ENCODE measurements around the gene PPP1R3F.
"Not testable (repeated sequence)": the region's sequence is repeated elsewhere in the genome, so short reads cannot be mapped to it uniquely, and the experiment has no call there.

Gene PPP1R3F

GRCh38 chrX:49323735-49324134, 54.1 kb downstream of the PPP1R3F start:
- DNase-seq, result not testable (repeated sequence)

GRCh38 chrX:49330421-49330820, 60.8 kb downstream of the PPP1R3F start:
- DNase-seq, result not testable (repeated sequence)

GRCh38 chrX:49331282-49331681, 61.7 kb downstream of the PPP1R3F start, which contains the start of gene GAGE13:
Gene GAGE13, plus strand, starts transcription at chrX:49331582. Its CDS starts 1,156 bp downstream, at chrX:49332738.
- DNase-seq, result not testable (repeated sequence)

- not testable (repeated sequence) for DNase-seq
Measured at GRCh38 chrX:49331841-49332240, 62.2 kb downstream of the PPP1R3F start.

All from activated gamma-delta T cell (primary cell).